Common myeloid progenitor, CD34-positive (primary cell): ENCODE measurements around the gene PDE2A.

Source experiments
- CTCF ChIA-PET: fragments of 350-600 bp; sonication (Branson Sonifier 250); formaldehyde crosslinking; loops from one replicate; lab custom pipeline; 2021; ENCODE audit warnings: antibody characterized with exemption; lab: Charles Lee
- POLR2A ChIA-PET: fragments of 350-600 bp; sonication (Branson Sonifier 250); formaldehyde crosslinking; loops from one replicate; lab custom pipeline; 2021; ENCODE audit warnings: antibody characterized with exemption; lab: Charles Lee
- DNase-seq, 3 donors: peaks; one replicate each; pipeline versions ENCODE4 v3.0.0 to v3.0.0-alpha.2; 2013
- H3K27ac ChIP-seq, 2 experiments: 1 replicate in 1 of 2; 2 replicates in 1 of 2; pipeline ENCODE4 v1.7.0; 2013; ENCODE audit warnings: inconsistent platforms in 2 of 2, low read length in 2 of 2, mild to moderate bottlenecking in 2 of 2, low read depth in 1 of 2, moderate library complexity in 1 of 2; ENCODE audit not compliant: severe bottlenecking in 2 of 2, insufficient read depth in 1 of 2, poor library complexity in 1 of 2
- H3K27me3 ChIP-seq, 5 experiments: replicated peaks in 2 of 5; 1 replicate in 3 of 5; 2 replicates in 2 of 5; pipeline versions ENCODE4 v1.6.1 to v1.7.0; 2013; ENCODE audit warnings: low read length in 4 of 5, mild to moderate bottlenecking in 2 of 5, moderate library complexity in 2 of 5, inconsistent platforms in 1 of 5; ENCODE audit not compliant: insufficient read depth in 5 of 5, control insufficient read depth in 4 of 5
- H3K36me3 ChIP-seq, 4 experiments: 1 replicate in 2 of 4; 2 replicates in 2 of 4; pipeline versions ENCODE4 v1.6.1 to v1.7.0; 2013; ENCODE audit warnings: low read length in 3 of 4, control low read depth in 1 of 4, mild to moderate bottlenecking in 1 of 4; ENCODE audit not compliant: control insufficient read depth in 4 of 4, insufficient read depth in 4 of 4
- H3K4me1 ChIP-seq, 4 experiments: 1 replicate in 3 of 4; 2 replicates in 1 of 4; pipeline versions ENCODE4 v1.6.1 to v1.7.1; 2013; ENCODE audit warnings: low read length in 3 of 4, mild to moderate bottlenecking in 3 of 4, control low read depth in 1 of 4, inconsistent platforms in 1 of 4, moderate library complexity in 1 of 4; ENCODE audit not compliant: control insufficient read depth in 4 of 4, insufficient read depth in 4 of 4; ENCODE audit errors: control extremely low read depth in 1 of 4
- H3K4me3 ChIP-seq, 7 experiments: 1 replicate in 4 of 7; 2 replicates in 3 of 7; pipeline versions ENCODE4 v1.5.1 to v1.7.0; 2013; ENCODE audit warnings: mild to moderate bottlenecking in 7 of 7, low read length in 6 of 7, moderate library complexity in 6 of 7, inconsistent platforms in 2 of 7, low read depth in 2 of 7, control low read depth in 1 of 7; ENCODE audit not compliant: insufficient read depth in 4 of 7, control insufficient read depth in 1 of 7; ENCODE audit errors: extremely low read depth in 1 of 7
- H3K9me3 ChIP-seq, 5 experiments: 1 replicate in 4 of 5; 2 replicates in 1 of 5; pipeline versions ENCODE4 v1.6.1 to v1.7.1; 2013; ENCODE audit warnings: low read length in 4 of 5, mild to moderate bottlenecking in 2 of 5, inconsistent platforms in 1 of 5, low read depth in 1 of 5, moderate library complexity in 1 of 5; ENCODE audit not compliant: control insufficient read depth in 4 of 5, insufficient read depth in 2 of 5; ENCODE audit errors: control extremely low read depth in 1 of 5
- WGBS: methylation state at CpG from one replicate; pipeline ENCODE4 v1.1.5; 2013; ENCODE audit not compliant: insufficient coverage; 5-methylcytosine and 5-hydroxymethylcytosine counted together

PDE2A gene

GRCh38 chr11:72589802-72590761 is 84.1 kb downstream of the PDE2A start:
- H3K9me3 ChIP-seq: no peaks in the 10 kb centered on the region
- H3K27ac ChIP-seq: no peak overlapping the region
- H3K4me1 ChIP-seq: peaks cover 0 to 18% (median 14%) of the 10 kb centered on the region in 4 experiments
- peaks cover 0 to 52% (median 21%) of the 10 kb centered on the region in 5 experiments for H3K27me3 ChIP-seq
- no peaks in the 10 kb centered on the region for H3K36me3 ChIP-seq
- ChIA-PET CTCF (interaction anchor here (0.7 to 9.2 kb wide), 21 partner anchors 9 to 174 kb away, joined by 3 to 119 read pairs (median 3); no protein-coding TSS in a partner anchor), POLR2A (no interaction called here)
- peak overlapping the region in 5 of 7 experiments; percentile 42 to 71 (median 56) for H3K4me3 ChIP-seq
- WGBS: 2% methylated on average over 59 of the region's 74 CpGs
- DNase-seq: peak; percentile 74 to 82 (median 82)

GRCh38 chr11:72588421-72589410 is 85.5 kb downstream of the PDE2A start:
- Histone ChIP-seq H3K36me3 (no peaks in the 10 kb centered on the region), H3K4me1 (peaks cover 0 to 25% (median 21%) of the 10 kb centered on the region in 4 experiments), H3K27me3 (peaks cover 0 to 61% (median 28%) of the 10 kb centered on the region in 5 experiments), H3K4me3 (no peak overlapping the region), H3K27ac (no peak overlapping the region), H3K9me3 (no peaks in the 10 kb centered on the region)
- ChIA-PET POLR2A (no interaction called here), CTCF (interaction anchor here (0.9 to 9.2 kb wide), 17 partner anchors 10 to 110 kb away, joined by 3 to 119 read pairs (median 5); no protein-coding TSS in a partner anchor)
- DNase-seq: peak in 2 of 3 donors; percentile 19 to 25
- 93% methylated on average over 5 of the region's 7 CpGs for WGBS

GRCh38 chr11:72587696-72588095 is 86.5 kb downstream of the PDE2A start:
- WGBS: 100% methylated on average over 1 of the region's 1 CpG
- POLR2A ChIA-PET: no interaction called here
- CTCF ChIA-PET: interaction anchor here (0.9 to 9.2 kb wide), 21 partner anchors 10 to 563 kb away, joined by 3 to 119 read pairs (median 7); no protein-coding TSS in a partner anchor

GRCh38 chr11:72586321-72587090 is 87.7 kb downstream of the PDE2A start:
- H3K4me3 ChIP-seq: no peak overlapping the region
- H3K27me3 ChIP-seq: peaks cover 0 to 53% (median 28%) of the 10 kb centered on the region in 5 experiments
- no peak overlapping the region for H3K27ac ChIP-seq
- CTCF ChIA-PET: interaction anchor here (0.7 to 9.2 kb wide), 28 partner anchors 8 to 561 kb away, joined by 3 to 119 read pairs (median 4); no protein-coding TSS in a partner anchor
- H3K4me1 ChIP-seq: peaks cover 0 to 25% (median 21%) of the 10 kb centered on the region in 4 experiments
- DNase-seq: peak in 1 of 3 donors; percentile 17
- POLR2A ChIA-PET: interaction anchor here (0.8 to 1.1 kb wide), 2 partner anchors 12 to 13 kb away, joined by 3 to 4 read pairs; no protein-coding TSS in a partner anchor
- H3K9me3 ChIP-seq: no peaks in the 10 kb centered on the region
- WGBS: 94% methylated on average over 7 of the region's 7 CpGs
- H3K36me3 ChIP-seq: no peaks in the 10 kb centered on the region

More at GRCh38 chr11:72587696-72588095, 86.5 kb downstream of the PDE2A start:
- peaks cover 0 to 25% (median 21%) of the 10 kb centered on the region in 4 experiments for H3K4me1 ChIP-seq
- no peaks in the 10 kb centered on the region for H3K9me3 ChIP-seq
- H3K27me3 ChIP-seq: peaks cover 0 to 65% (median 33%) of the 10 kb centered on the region in 5 experiments
- no peaks in the 10 kb centered on the region for H3K36me3 ChIP-seq
- no peak for DNase-seq
- no peak overlapping the region for H3K4me3 ChIP-seq
- no peak overlapping the region for H3K27ac ChIP-seq

- Histone ChIP-seq H3K9me3 (no peaks in the 10 kb centered on the region), H3K4me3 (no peak overlapping the region), H3K36me3 (no peaks in the 10 kb centered on the region), H3K27me3 (peaks cover 0 to 46% (median 22%) of the 10 kb centered on the region in 5 experiments), H3K4me1 (peaks cover 0 to 25% (median 21%) of the 10 kb centered on the region in 4 experiments), H3K27ac (no peak overlapping the region)
- 19% methylated on average over 10 of the region's 15 CpGs for WGBS
- CTCF ChIA-PET: interaction anchor here (1.1 to 9.2 kb wide), 20 partner anchors 8 to 108 kb away, joined by 3 to 119 read pairs (median 6); no protein-coding TSS in a partner anchor
- peak; percentile 71 to 81 (median 77) for DNase-seq
- POLR2A ChIA-PET: interaction anchor here (0.8 kb wide), 1 partner anchor 12 kb away, joined by 3 read pairs; no protein-coding TSS in a partner anchor
Observed at GRCh38 chr11:72585762-72586311, 88.4 kb downstream of the PDE2A start.
